HG03558 (cell line): Measurements from ENCODE around the gene ST6GAL1.
"Not testable (repeated sequence)": the region's sequence is repeated elsewhere in the genome, so short reads cannot be mapped to it uniquely, and the experiment has no call there.

Experiments
- ATAC-seq: cut with Tn5 transposase; IDR thresholded peaks from one replicate; pipeline ENCODE4 v1.9.1; 2021; ENCODE audit warnings: moderate number of reproducible peaks; ENCODE audit not compliant: unreplicated experiment; ENCODE audit errors: extremely low read depth

The ST6GAL1 gene

DNA sequence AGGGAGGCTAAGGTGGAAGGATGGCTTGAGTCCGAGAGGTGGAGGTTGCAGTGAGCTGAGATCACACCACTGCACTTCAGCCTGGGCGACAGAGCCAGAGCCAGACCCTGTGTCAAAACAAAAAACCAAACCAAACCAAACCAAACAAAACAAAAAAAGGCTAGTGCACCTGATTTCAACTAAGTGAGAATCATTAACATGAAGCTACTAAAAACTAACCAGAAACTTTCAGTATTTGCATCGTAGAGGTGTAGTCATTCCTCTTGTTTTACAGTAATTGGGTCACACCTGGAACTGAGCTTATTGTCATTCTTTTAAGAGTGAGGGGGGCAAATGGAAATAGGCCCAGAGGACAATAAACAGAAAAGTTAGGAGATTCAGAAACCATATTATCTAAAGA is 58.5 kb downstream of the ST6GAL1 start:
- ATAC-seq, result peak; percentile 80

DNA sequence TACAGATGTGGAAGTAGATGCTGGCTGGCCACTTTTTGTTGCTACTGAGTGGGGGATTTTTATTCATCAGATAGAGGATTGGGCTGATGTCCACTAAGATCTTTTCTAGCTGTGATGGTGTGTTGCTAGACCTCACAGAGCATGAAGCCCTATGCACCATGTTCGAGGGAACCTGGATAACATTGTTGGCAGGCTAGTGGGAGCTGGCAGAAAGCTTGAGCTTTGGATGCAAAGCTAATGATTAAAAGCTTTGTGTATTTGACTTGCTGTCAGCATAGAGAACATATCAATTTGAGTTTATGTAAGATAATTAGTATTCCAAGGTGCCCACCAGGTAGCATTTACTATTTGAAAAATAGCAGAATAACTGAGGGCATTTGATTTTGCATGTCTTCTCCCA is 59.1 kb downstream of the ST6GAL1 start:
- no peak for ATAC-seq

DNA sequence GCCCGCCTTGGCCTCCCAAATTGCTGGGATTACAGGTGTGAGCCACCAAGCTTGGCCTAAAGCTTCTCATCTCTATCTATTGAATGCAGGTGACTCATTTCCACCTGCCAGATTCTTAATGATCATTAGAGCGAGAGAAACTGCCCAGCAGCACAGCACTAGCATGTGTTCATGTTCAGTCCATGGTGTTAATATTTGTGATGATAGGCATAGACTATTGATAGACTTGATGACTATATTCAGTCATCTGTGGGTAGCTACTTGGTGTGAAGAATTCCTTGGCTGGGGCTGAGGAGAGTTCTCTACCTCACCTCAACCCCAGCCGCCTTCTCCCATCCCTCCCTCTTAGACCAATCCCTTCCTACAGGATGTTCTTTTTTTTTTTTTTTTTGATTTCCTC is 60.0 kb downstream of the ST6GAL1 start:
- no peak for ATAC-seq

- ATAC-seq, result no peak
These were observed 60.6 kb downstream of the ST6GAL1 start for GRCh38 chr3:186990878-186991308.

GRCh38 chr3:186991470-186991869 is 61.1 kb downstream of the ST6GAL1 start:
- no peak for ATAC-seq

DNA sequence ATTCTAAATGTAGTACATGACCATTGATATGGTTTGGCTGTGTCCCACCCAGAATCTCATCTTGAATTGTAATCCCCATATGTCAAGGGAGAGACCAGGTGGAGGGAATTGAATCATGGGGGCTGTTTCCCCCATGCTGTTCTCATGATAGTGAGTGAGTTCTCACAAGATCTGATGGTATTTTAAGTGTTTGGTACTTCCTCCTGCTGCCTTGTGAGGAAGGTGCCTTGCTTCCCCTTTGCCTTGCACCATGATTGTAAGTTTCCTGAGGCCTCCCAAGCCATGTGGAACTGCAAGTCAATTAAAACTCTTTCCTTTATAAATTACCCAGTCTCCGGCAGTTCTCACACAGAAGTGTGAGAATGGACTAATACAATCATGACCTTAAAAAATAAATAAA is 61.8 kb downstream of the ST6GAL1 start:
- ATAC-seq, result not testable (repeated sequence)

DNA sequence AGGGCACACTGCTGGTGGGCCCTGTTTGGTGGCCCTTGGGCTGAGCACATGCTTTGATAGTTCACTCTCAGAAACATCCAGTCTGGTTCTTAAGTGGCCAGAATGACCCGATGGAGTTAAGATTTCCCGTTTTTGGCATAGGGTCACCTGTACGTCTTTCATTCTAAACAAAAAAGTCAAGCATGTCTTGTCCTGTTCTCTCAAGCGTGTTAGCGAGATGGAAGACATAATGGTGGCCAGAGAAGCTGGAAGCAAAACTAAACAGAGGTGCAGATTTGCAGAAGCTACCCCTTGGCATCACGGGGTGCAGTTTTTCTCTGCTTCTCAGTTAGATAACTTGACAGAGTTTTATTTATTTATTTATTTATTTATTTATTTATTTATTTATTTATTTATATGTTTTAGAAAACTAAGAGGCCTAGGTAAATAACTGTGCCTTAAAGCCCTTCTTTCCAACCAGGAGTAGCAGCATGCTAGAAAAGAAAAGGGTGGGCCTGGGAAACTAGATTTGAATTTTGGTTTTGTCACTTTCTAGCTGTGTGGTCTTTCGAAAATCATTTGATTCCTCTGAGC is 63.0 kb downstream of the ST6GAL1 start:
- ATAC-seq, result no peak

DNA sequence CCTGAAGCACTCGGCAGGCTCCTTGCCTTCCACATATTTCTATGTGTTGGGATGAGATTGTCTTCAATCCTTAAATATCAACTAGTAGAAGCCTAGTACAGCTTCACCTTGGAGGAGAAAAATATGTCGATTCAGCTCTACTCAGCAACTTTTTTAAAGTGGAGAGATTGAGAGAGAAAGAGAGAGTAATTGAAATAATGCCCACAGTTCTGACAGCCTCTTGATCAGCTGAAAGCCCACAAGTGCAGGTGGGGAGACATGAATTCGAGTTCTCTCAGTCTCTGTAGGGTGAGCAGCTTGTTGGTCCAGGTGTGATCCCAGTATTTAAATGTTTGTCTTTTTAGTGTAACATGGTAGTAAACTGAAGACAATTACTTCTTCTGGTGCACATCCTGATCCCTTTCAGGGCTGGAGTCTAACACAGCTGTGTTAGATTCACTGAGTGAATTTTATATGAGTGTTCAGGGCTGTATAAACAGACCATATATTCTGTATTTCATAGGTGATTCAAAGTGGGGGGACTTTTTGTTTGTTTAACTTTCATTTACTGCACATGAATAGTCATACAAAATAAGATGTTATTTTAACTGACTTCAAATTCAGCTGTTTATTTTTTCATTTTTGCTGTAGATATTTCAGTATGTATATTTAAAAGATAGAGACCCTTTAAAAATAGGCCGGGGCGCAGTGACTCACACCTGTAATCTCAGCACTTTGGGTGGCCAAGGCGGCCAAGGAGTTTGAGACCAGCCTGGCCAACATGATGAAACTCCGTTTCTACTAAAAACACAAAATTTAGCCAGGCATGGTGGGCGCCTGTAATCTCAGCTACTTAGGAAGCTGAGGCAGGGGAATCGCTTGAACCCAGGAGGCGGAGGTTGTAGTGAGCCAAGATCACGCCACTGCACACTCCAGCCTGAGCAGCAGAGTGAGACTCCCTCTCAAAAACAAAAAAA is 64.0 kb downstream of the ST6GAL1 start:
- no peak for ATAC-seq

GRCh38 chr3:186996356-186996755 is 66.0 kb downstream of the ST6GAL1 start:
- no peak for ATAC-seq

- no peak for ATAC-seq
These were observed 66.7 kb downstream of the ST6GAL1 start for GRCh38 chr3:186997061-186997460.

DNA sequence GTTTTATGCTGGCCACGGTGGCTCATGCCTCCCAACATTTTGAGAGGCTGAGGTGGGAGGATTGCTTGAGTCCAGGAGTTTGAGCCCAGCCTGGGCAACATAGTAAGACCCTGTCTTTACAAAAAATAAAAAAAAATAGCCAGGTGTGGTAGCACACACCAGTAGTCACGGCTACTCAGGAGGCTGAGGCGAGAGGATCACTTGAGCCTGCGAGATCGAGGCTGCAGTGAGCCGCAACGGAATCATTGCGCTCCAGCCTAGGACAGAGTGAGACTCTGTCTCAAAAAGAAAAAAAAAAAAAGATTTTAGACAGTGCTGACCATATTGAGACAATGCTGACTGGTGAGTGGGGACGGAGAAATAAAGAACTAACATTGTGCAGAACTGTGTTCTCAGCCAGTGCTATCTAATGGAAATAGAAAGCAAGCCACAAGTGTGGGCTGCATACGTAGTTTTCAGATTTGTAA is 67.2 kb downstream of the ST6GAL1 start:
- ATAC-seq, result no peak

DNA sequence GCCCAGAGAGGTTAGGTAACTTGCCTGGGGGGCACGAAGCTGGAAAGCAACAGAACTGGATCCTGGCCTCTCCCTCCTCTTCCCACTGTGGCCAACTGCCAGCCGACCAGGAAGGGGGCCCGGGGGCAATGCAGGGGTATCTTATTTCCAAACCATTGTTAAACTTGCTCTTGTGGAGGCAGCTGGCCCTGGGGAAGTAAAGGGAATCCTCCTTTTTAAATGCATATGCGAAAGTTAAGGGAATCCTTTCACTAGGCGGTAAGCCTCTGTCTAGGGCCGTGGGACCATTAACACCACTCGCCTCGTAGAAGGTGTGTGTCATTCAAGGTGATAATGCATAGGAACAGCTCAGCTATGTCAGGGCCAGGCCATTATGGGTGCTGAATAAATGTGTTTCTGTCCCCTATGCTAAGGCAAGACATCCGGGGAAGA is 68.6 kb downstream of the ST6GAL1 start:
- no peak for ATAC-seq

DNA sequence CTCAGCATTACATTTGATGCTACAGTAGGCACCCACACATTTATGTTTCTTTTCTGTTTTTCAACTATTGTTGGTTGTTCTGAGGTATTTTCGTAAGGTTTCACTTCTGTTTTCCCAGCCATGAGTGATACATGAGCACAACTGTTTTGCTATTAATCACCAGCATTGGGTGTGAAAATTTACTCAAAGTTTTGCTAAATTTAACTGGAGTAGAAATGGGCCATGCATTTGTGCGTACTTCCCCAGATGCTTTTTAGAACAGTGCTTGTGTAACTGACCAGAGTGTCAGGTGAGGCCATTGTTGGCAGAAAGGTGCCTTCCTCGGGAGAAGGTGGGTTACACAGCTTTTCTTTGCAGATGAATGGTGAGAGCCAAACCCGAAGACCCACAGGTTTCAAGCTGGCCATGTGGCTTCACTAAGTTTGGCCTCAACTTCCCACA is 70.4 kb downstream of the ST6GAL1 start:
- ATAC-seq, result peak; percentile 66

GRCh38 chr3:187002915-187003314 is 72.6 kb downstream of the ST6GAL1 start:
- ATAC-seq, result no peak

GRCh38 chr3:187005827-187006481 is 75.6 kb downstream of the ST6GAL1 start:
- ATAC-seq, result no peak

DNA sequence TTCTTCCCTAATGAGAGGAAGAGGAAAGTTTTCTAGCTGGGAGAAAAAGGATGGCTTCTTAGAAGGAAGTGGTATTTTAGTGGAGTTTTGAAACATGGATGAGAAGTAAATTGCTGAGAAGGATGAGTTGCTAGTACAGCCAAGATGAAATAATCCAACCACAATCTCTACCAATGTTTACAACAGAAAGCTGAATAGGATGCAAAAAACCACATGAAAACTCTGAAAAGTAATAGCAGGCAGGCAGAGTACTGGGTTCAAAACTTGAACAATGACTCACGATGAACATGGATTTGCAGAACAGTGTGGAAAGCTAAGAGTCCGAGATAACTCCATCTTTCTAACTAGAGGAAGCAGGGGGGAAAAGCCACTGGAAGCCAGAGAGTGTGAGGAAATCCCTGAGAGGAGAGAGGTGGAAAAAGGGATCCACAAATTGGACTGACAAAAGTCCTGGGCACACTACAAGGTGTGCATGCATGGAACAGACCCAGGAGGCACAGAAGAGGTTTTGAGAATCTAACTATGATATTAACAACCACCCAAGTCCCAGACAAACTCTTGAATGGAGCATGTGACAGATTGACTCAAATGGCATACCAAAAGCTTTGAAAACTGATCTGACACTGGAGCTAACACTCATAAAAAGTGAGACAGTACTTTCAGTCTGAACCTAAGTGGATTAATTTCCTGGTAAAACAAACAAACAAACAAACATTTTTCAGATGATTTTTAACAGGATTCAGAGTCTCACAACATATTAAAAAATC is 76.7 kb downstream of the ST6GAL1 start:
- ATAC-seq, result no peak

GRCh38 chr3:187010382-187010781 is 80.1 kb downstream of the ST6GAL1 start:
- ATAC-seq, result not testable (repeated sequence)

- peak; percentile 28 for ATAC-seq
These were observed 81.6 kb downstream of the ST6GAL1 start for GRCh38 chr3:187011915-187012314.

GRCh38 chr3:187012609-187013051 is 82.3 kb downstream of the ST6GAL1 start:
- no peak for ATAC-seq

DNA sequence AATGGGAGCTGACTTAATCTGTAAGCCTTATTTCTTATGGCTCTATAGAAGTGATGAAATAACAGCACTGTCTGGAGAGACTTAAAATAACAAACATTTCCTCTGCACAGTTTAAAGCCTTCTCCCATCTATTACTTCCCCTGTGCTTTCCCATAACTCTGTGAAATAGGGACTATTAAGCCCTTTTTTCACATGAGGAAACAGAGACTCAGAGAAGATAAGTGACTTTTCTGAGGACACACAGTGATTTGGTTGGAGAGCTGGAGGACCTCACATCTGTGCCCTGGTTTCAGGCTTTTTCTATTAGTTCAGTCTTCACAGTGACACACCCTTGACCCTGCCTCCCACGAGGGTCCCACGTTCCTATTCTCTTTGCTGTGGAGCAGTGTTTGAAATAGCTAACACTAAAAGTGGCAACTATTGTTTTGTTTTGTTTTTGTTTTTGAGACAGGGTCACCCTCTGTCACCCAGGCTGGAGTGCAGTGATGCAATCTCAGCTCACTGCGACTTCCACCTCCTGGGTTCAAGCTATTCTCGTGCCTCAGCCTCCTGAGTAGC is 82.9 kb downstream of the ST6GAL1 start:
- no peak for ATAC-seq
